Dendritic cell treated with granulocyte-macrophage colony-stimulating factor and Interleukin-4, amounts not matched to agents 40 ng/mL and 50 ng/mL, for 4 days (primary cell): ENCODE results near the gene PTPRD.
"Not testable (repeated sequence)": the region's sequence is repeated elsewhere in the genome, so short reads cannot be mapped to it uniquely, and the experiment has no call there.

Source experiments
- H3K27ac Mint-ChIP-seq: one replicate; pipeline ENCODE4 v1.8.0; 2022; ENCODE audit warnings: mild to moderate bottlenecking, mixed read lengths
- H3K27me3 Mint-ChIP-seq: one replicate; pipeline ENCODE4 v1.8.0; 2022; ENCODE audit warnings: mild to moderate bottlenecking, mixed read lengths
- H3K36me3 Mint-ChIP-seq: one replicate; pipeline ENCODE4 v1.8.0; 2022; ENCODE audit warnings: low read depth, mixed read lengths
- H3K4me1 Mint-ChIP-seq: one replicate; pipeline ENCODE4 v1.8.0; 2022; ENCODE audit warnings: low read depth, mixed read lengths
- H3K4me3 Mint-ChIP-seq: one replicate; pipeline ENCODE4 v1.8.0; 2022; ENCODE audit warnings: mild to moderate bottlenecking, moderate library complexity, mixed read lengths
- H3K9me3 Mint-ChIP-seq: one replicate; pipeline ENCODE4 v1.8.0; 2022; ENCODE audit warnings: mixed read lengths
- intact Hi-C: fragments of 100-400 bp; cut with micrococcal nuclease; formaldehyde crosslinking; loops from one replicate; pipeline ENCODE4 v1.15.0; 2022

Gene PTPRD

DNA sequence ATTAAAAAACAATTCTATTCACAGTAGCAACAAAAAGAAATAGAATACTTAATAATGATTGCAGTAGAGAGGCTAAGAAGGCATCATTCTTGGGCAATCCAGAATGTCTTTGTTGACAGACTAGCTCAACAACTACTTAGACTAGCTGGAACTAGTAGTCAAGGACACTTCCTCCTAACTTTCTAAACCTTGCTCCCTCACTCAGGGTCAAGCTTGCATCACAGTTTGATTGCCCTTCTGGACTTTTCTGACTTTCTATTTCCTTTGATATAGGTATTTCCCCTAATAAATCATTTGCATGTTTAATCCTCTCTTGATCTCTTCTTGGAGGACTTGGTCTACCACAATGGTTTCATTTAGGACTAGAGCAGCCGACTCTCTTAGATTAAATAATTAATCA lies 1107.9 kb downstream of the PTPRD start:
- H3K27me3 Mint-ChIP-seq: no peaks in the 10 kb centered on the region
- no peaks in the 10 kb centered on the region for H3K4me1 Mint-ChIP-seq
- H3K4me3 Mint-ChIP-seq: no peak overlapping the region
- no peak overlapping the region for H3K27ac Mint-ChIP-seq
- intact Hi-C loops: no loop called here
- peaks cover 8% of the 10 kb centered on the region for H3K9me3 Mint-ChIP-seq
- H3K36me3 Mint-ChIP-seq: no peaks in the 10 kb centered on the region

GRCh38 chr9:9499546-9499945 lies 1113.3 kb downstream of the PTPRD start:
- Mint-ChIP-seq H3K27me3 (no peaks in the 10 kb centered on the region), H3K4me1 (no peaks in the 10 kb centered on the region), H3K36me3 (no peaks in the 10 kb centered on the region), H3K9me3 (peaks cover 15% of the 10 kb centered on the region), H3K4me3 (no peak overlapping the region), H3K27ac (no peak overlapping the region)
- intact Hi-C loops: no loop called here

GRCh38 chr9:9498846-9499245 lies 1114.0 kb downstream of the PTPRD start:
- intact Hi-C loops: no loop called here
- no peak overlapping the region for H3K27ac Mint-ChIP-seq
- no peaks in the 10 kb centered on the region for H3K4me1 Mint-ChIP-seq
- no peak overlapping the region for H3K4me3 Mint-ChIP-seq
- no peaks in the 10 kb centered on the region for H3K36me3 Mint-ChIP-seq
- H3K27me3 Mint-ChIP-seq: no peaks in the 10 kb centered on the region
- peaks cover 22% of the 10 kb centered on the region for H3K9me3 Mint-ChIP-seq

GRCh38 chr9:9498128-9498527 lies 1114.7 kb downstream of the PTPRD start:
- intact Hi-C loops: no loop called here
- no peak overlapping the region for H3K27ac Mint-ChIP-seq
- no peak overlapping the region for H3K4me3 Mint-ChIP-seq
- no peaks in the 10 kb centered on the region for H3K4me1 Mint-ChIP-seq
- peaks cover 22% of the 10 kb centered on the region for H3K9me3 Mint-ChIP-seq
- no peaks in the 10 kb centered on the region for H3K27me3 Mint-ChIP-seq
- H3K36me3 Mint-ChIP-seq: no peaks in the 10 kb centered on the region

DNA sequence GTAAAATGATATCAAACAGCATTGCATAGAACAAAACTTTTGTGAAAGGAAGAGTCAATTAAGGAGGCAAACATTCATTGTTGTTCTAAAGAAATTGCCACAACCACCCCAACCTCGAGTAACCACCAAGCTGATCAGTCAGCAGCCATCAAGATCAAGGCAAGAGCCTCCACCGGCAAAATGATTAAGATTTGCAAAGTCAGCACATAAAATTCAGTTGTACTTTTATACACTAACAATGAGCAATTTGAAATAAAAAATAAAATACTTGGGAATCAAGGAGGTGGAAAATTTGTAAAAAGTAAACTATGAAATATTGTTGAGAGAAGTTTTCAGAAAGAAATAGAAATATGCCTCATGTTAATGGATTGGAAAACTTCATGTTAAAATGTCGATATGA lies 1118.5 kb downstream of the PTPRD start:
- no peaks in the 10 kb centered on the region for H3K4me1 Mint-ChIP-seq
- intact Hi-C loops: no loop called here
- no peak overlapping the region for H3K4me3 Mint-ChIP-seq
- peaks cover 22% of the 10 kb centered on the region for H3K9me3 Mint-ChIP-seq
- no peaks in the 10 kb centered on the region for H3K36me3 Mint-ChIP-seq
- no peaks in the 10 kb centered on the region for H3K27me3 Mint-ChIP-seq
- no peak overlapping the region for H3K27ac Mint-ChIP-seq

DNA sequence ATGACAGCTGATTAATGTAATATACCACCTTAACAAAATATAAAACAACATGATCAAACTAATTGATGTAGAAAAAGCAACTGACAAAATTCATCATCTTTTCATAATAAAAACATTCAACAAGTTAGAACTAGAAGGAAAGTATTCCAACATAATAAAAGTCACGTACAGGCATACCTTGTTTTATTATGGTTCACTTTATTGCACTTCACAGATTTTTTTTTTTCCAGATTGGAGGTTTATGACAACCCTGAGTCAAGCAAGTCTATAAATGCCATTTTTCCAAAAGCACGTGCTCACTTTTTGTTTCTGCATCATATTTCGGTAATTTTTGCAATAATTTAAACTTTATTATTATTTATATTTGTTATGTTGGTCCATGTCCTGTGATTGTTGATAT lies 1120.3 kb downstream of the PTPRD start:
- Mint-ChIP-seq H3K27me3 (no peaks in the 10 kb centered on the region), H3K27ac (no peak overlapping the region), H3K36me3 (no peaks in the 10 kb centered on the region), H3K4me1 (no peaks in the 10 kb centered on the region), H3K9me3 (peaks cover 22% of the 10 kb centered on the region), H3K4me3 (no peak overlapping the region)
- intact Hi-C loops: no loop called here

DNA sequence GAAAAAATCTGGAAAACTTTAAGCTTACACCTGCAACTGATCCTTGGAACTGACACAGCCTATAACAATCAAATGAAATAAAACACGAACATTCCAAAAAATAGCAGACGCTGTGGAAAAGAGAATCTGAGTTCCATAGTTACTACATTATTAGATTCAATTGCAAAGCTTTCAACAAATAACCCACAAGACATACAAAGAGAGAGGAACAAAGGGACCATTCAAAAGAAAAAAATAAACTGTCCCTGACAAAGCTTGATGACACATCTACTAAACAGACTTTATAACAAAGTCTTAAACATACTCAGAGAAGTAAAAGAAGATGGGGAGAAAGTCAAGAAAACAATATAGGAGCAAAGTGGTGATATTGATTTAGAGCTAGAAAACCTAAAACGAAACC lies 1123.6 kb downstream of the PTPRD start:
- Mint-ChIP-seq H3K9me3 (peaks cover 4% of the 10 kb centered on the region), H3K4me3 (no peak overlapping the region), H3K36me3 (no peaks in the 10 kb centered on the region), H3K27me3 (no peaks in the 10 kb centered on the region), H3K4me1 (no peaks in the 10 kb centered on the region), H3K27ac (no peak overlapping the region)
- intact Hi-C loops: no loop called here

GRCh38 chr9:9483175-9483574 lies 1129.6 kb downstream of the PTPRD start:
- Mint-ChIP-seq H3K4me1 (no peaks in the 10 kb centered on the region), H3K27ac (no peak overlapping the region), H3K36me3 (no peaks in the 10 kb centered on the region), H3K9me3 (no peaks in the 10 kb centered on the region), H3K27me3 (no peaks in the 10 kb centered on the region), H3K4me3 (no peak overlapping the region)
- intact Hi-C loops: no loop called here

DNA sequence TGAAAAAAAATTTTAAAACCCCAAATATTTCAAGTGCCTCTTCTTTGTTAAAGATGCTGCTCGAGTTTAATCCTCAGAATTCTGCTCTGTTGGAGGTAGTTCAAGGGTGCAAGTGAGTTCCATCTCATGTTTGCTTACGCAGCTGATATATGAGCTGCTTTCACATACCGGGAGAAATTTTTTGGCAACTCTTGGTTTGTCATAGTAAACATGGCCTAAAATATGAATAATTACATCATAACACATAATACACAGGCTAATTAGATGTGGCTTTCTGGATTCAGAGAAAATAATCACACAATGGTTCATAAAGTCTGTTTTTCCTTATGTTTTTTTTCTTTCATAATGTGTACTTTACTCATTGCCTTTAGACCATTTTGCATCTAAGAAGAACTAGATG lies 1134.1 kb downstream of the PTPRD start:
- intact Hi-C loops: no loop called here
- no peaks in the 10 kb centered on the region for H3K27me3 Mint-ChIP-seq
- H3K27ac Mint-ChIP-seq: no peak overlapping the region
- H3K9me3 Mint-ChIP-seq: no peaks in the 10 kb centered on the region
- H3K4me1 Mint-ChIP-seq: no peaks in the 10 kb centered on the region
- H3K36me3 Mint-ChIP-seq: no peaks in the 10 kb centered on the region
- no peak overlapping the region for H3K4me3 Mint-ChIP-seq

DNA sequence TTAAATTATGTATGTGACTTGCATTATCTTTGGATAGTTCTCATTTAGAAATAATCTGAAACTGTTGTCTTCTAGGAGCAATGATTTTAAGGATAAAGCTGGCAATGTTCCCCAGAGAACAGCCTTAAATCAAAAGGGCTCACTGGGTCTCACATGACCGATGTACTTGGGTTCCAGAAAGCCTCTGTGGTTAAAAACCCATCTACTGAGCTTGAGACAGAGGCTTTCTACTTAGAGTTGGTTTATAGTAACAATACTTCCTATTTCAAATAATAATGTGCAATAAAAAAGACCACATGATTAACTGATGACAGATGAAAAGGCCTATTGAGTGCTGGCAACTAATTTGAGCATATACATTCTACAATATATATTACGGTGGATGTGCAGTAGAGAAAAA lies 1143.5 kb downstream of the PTPRD start:
- no peaks in the 10 kb centered on the region for H3K4me1 Mint-ChIP-seq
- H3K4me3 Mint-ChIP-seq: no peak overlapping the region
- no peaks in the 10 kb centered on the region for H3K27me3 Mint-ChIP-seq
- peaks cover 2% of the 10 kb centered on the region for H3K9me3 Mint-ChIP-seq
- no peaks in the 10 kb centered on the region for H3K36me3 Mint-ChIP-seq
- no peak overlapping the region for H3K27ac Mint-ChIP-seq
- intact Hi-C loops: no loop called here

- H3K36me3 Mint-ChIP-seq, H3K27me3 Mint-ChIP-seq, intact Hi-C loops, H3K4me1 Mint-ChIP-seq, H3K4me3 Mint-ChIP-seq, H3K27ac Mint-ChIP-seq: not testable (repeated sequence)
- peaks cover 21% of the 10 kb centered on the region for H3K9me3 Mint-ChIP-seq
These were observed 1170.9 kb downstream of the PTPRD start for GRCh38 chr9:9441874-9442273.

- H3K27ac Mint-ChIP-seq: no peak overlapping the region
- no peak overlapping the region for H3K4me3 Mint-ChIP-seq
- H3K9me3 Mint-ChIP-seq: peaks cover 10% of the 10 kb centered on the region
- intact Hi-C loops: no loop called here
- H3K36me3 Mint-ChIP-seq: no peaks in the 10 kb centered on the region
- no peaks in the 10 kb centered on the region for H3K27me3 Mint-ChIP-seq
- H3K4me1 Mint-ChIP-seq: no peaks in the 10 kb centered on the region
These were observed 1175.2 kb downstream of the PTPRD start for GRCh38 chr9:9437641-9438040.

GRCh38 chr9:9426454-9426853 lies 1186.3 kb downstream of the PTPRD start:
- H3K4me3 Mint-ChIP-seq, H3K27ac Mint-ChIP-seq, H3K27me3 Mint-ChIP-seq, intact Hi-C loops, H3K36me3 Mint-ChIP-seq, H3K4me1 Mint-ChIP-seq: not testable (repeated sequence)
- H3K9me3 Mint-ChIP-seq: peaks cover 30% of the 10 kb centered on the region

GRCh38 chr9:9412241-9412640 lies 1200.6 kb downstream of the PTPRD start:
- no peaks in the 10 kb centered on the region for H3K9me3 Mint-ChIP-seq
- no peak overlapping the region for H3K27ac Mint-ChIP-seq
- intact Hi-C loops: no loop called here
- no peaks in the 10 kb centered on the region for H3K4me1 Mint-ChIP-seq
- H3K36me3 Mint-ChIP-seq: no peaks in the 10 kb centered on the region
- H3K27me3 Mint-ChIP-seq: no peaks in the 10 kb centered on the region
- H3K4me3 Mint-ChIP-seq: no peak overlapping the region

DNA sequence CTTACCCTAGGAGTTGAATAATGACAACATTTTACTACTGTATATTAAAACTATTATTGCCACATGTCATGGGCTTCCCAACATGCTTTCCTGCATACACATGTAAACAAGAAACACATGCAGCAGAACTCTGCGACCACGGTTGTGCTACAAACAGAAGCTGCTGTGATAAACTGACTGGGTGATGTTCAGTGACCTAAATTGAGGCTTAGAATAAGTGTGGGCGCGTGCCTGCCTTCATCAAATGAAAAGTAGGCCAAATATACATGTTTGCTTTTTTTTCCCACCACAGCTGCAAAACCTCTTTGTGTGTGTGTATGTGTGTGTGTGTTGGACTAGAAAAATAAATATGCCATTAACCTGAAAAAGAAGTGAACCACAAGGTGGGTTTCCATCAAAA lies 1202.1 kb downstream of the PTPRD start:
- H3K27ac Mint-ChIP-seq: no peak overlapping the region
- intact Hi-C loops: no loop called here
- no peaks in the 10 kb centered on the region for H3K4me1 Mint-ChIP-seq
- no peak overlapping the region for H3K4me3 Mint-ChIP-seq
- no peaks in the 10 kb centered on the region for H3K36me3 Mint-ChIP-seq
- no peaks in the 10 kb centered on the region for H3K9me3 Mint-ChIP-seq
- H3K27me3 Mint-ChIP-seq: no peaks in the 10 kb centered on the region

GRCh38 chr9:9399982-9400381 lies 1212.8 kb downstream of the PTPRD start:
- intact Hi-C loops: no loop called here
- no peak overlapping the region for H3K27ac Mint-ChIP-seq

More at GRCh38 chr9:9399982-9400381, 1212.8 kb downstream of the PTPRD start:
- Mint-ChIP-seq H3K36me3 (no peaks in the 10 kb centered on the region), H3K4me3 (no peak overlapping the region), H3K9me3 (peaks cover 6% of the 10 kb centered on the region), H3K4me1 (no peaks in the 10 kb centered on the region), H3K27me3 (no peaks in the 10 kb centered on the region)
